ENCODE measurements around the gene RGMA. TPM values are rescaled to one million over a fixed set of nuclear protein-coding genes. Genes with fewer than 3 reads are reported as not detected.

RGMA gene
- total RNA-seq, 1 donor from 2014 or later, result 5.7 TPM

DNA sequence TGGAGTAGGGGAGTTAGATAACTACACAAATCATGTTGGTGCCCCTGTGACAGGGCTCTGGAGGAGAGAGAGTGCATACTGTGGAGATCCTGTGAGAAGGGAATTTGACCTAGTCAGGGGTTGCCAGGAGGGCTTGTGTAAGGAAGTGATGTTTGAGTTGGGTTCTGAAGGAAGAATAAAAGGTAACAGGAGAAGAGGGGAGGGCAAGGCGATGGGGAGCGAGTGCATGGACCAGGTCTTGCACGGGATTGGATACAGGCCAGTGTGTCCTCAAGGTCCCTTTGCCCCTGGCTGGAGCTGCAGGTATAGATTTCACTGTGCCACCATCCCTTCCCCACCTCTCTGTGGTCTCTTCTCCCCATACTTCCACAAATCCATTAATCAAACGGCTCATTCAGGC, 83.9 kb downstream of the RGMA start:
- no peaks in the 10 kb centered on the region for H3K4me1 Mint-ChIP-seq (ENCODE audit: unreplicated experiment)
- DNase-seq (ENCODE audit: low spot score), result no peak
- peaks cover 52% of the 10 kb centered on the region for H3K36me3 Mint-ChIP-seq (ENCODE audit: low read depth, unreplicated experiment)
- peak overlapping the region; percentile 10 for H3K4me3 Mint-ChIP-seq (ENCODE audit: unreplicated experiment)
- TF ChIP-seq, protein P1, sequence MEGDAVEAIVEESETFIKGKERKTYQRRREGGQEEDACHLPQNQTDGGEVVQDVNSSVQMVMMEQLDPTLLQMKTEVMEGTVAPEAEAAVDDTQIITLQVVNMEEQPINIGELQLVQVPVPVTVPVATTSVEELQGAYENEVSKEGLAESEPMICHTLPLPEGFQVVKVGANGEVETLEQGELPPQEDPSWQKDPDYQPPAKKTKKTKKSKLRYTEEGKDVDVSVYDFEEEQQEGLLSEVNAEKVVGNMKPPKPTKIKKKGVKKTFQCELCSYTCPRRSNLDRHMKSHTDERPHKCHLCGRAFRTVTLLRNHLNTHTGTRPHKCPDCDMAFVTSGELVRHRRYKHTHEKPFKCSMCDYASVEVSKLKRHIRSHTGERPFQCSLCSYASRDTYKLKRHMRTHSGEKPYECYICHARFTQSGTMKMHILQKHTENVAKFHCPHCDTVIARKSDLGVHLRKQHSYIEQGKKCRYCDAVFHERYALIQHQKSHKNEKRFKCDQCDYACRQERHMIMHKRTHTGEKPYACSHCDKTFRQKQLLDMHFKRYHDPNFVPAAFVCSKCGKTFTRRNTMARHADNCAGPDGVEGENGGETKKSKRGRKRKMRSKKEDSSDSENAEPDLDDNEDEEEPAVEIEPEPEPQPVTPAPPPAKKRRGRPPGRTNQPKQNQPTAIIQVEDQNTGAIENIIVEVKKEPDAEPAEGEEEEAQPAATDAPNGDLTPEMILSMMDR (IDR thresholded peaks at IDR 0.05; ENCODE audit: unreplicated experiment), result no peak
- H3K9me3 Mint-ChIP-seq (ENCODE audit: unreplicated experiment), result no peaks in the 10 kb centered on the region
- H3K27ac Mint-ChIP-seq (ENCODE audit: unreplicated experiment), result no peak overlapping the region
- H3K27me3 Mint-ChIP-seq (ENCODE audit: unreplicated experiment), result peaks cover 5% of the 10 kb centered on the region

DNA sequence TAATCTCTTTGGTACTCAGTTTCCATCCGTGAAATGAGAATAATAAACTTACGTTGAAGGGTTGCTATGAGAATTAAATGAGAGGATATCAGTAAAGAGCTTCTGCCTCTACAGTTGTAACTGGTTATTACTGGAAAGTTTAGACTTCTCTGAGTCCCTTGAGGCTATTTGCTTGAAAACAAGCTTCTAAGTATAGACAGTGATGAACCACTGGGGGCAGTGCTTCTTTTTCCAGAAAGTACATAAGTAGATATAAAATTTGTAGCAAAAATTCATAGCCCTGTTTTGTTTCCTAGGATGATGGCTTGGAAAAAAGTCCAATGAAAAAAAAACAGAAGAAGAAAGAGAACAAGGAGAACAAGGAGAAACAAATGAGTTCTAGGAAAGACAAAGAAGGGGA, 87.1 kb downstream of the RGMA start:
- no peaks in the 10 kb centered on the region for H3K4me1 Mint-ChIP-seq (ENCODE audit: unreplicated experiment)
- TF ChIP-seq, protein P1 (IDR thresholded peaks at IDR 0.05; ENCODE audit: unreplicated experiment), result no peak
- peaks cover 59% of the 10 kb centered on the region for H3K36me3 Mint-ChIP-seq (ENCODE audit: low read depth, unreplicated experiment)
- H3K27ac Mint-ChIP-seq (ENCODE audit: unreplicated experiment), result no peak overlapping the region
- DNase-seq (ENCODE audit: low spot score), result no peak
- no peaks in the 10 kb centered on the region for H3K9me3 Mint-ChIP-seq (ENCODE audit: unreplicated experiment)
- H3K27me3 Mint-ChIP-seq (ENCODE audit: unreplicated experiment), result peaks cover 3% of the 10 kb centered on the region
- H3K4me3 Mint-ChIP-seq (ENCODE audit: unreplicated experiment), result no peak overlapping the region

DNA sequence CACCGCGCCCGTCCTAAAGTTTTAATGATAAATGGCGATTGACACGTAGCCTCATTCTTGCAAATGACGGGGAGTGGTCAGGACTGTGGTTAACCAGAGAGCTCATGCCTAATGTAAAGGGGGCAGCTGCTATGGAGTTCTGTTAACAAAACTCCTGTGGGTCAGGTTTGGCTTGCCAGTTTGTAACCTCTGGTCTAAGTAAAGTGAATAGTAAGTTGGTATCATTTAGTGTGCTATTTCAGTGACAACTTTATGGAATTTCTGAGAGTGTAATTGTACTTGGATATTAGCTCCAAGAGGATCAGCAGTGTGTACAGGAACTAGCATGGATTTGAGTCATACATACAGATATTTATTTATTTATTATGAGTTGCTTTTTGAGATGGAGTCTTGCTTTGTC, 87.9 kb downstream of the RGMA start:
- H3K27ac Mint-ChIP-seq (ENCODE audit: unreplicated experiment), result no peak overlapping the region
- H3K36me3 Mint-ChIP-seq (ENCODE audit: low read depth, unreplicated experiment), result peaks cover 65% of the 10 kb centered on the region
- TF ChIP-seq, protein P1 (IDR thresholded peaks at IDR 0.05; ENCODE audit: unreplicated experiment), result no peak
- H3K9me3 Mint-ChIP-seq (ENCODE audit: unreplicated experiment), result no peaks in the 10 kb centered on the region
- peaks cover 3% of the 10 kb centered on the region for H3K27me3 Mint-ChIP-seq (ENCODE audit: unreplicated experiment)
- no peaks in the 10 kb centered on the region for H3K4me1 Mint-ChIP-seq (ENCODE audit: unreplicated experiment)
- no peak for DNase-seq (ENCODE audit: low spot score)
- no peak overlapping the region for H3K4me3 Mint-ChIP-seq (ENCODE audit: unreplicated experiment)

DNA sequence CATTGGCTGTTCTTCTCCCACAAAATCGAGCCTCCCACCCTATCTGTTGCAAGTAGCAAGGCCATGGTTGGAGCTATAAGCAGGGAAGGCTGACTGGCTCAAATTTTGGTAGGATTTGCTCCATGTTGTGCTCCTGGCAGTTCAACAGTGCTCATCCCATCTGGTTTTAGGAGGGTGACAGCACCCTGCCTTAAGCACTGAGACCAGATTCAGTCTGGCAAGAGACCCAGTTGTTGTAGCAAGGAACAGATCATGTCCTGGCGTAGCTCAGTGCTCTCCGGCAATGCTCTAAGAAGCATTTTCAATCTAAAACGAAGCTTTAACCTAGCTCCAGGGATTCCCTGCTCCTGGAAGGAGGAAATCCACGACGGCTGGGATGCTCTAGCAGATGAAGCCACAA, 91.2 kb downstream of the RGMA start:
- TF ChIP-seq, protein P1 (IDR thresholded peaks at IDR 0.05; ENCODE audit: unreplicated experiment), result no peak
- H3K36me3 Mint-ChIP-seq (ENCODE audit: low read depth, unreplicated experiment), result peaks cover 57% of the 10 kb centered on the region
- H3K4me1 Mint-ChIP-seq (ENCODE audit: unreplicated experiment), result peaks cover 2% of the 10 kb centered on the region
- DNase-seq (ENCODE audit: low spot score), result no peak
- no peak overlapping the region for H3K4me3 Mint-ChIP-seq (ENCODE audit: unreplicated experiment)
- no peak overlapping the region for H3K27ac Mint-ChIP-seq (ENCODE audit: unreplicated experiment)
- H3K27me3 Mint-ChIP-seq (ENCODE audit: unreplicated experiment), result peaks cover 1% of the 10 kb centered on the region
- no peaks in the 10 kb centered on the region for H3K9me3 Mint-ChIP-seq (ENCODE audit: unreplicated experiment)

DNA sequence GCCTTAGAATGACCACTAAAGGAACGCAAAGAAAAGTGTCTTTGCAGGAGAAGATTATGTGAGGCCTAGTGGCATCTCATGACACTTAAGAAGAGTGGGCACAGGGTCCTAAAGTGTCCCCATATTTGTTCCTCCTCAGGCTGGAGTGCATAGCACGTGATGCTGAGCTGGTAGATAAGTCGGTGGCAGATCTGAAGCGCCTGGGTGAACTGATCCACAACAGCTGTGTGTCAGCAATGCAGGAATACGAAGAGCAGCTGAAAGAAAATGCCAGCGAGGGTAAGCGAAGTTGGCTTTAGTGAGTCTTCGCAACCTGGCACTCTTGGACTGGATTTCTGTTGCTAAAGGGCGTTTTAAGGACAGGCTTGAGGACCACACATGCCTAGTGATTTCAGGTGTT, 96.3 kb downstream of the RGMA start:
- DNase-seq (ENCODE audit: low spot score), result no peak
- TF ChIP-seq, protein P1 (IDR thresholded peaks at IDR 0.05; ENCODE audit: unreplicated experiment), result no peak
- peaks cover 57% of the 10 kb centered on the region for H3K36me3 Mint-ChIP-seq (ENCODE audit: low read depth, unreplicated experiment)
- H3K4me1 Mint-ChIP-seq (ENCODE audit: unreplicated experiment), result peaks cover 2% of the 10 kb centered on the region
- H3K9me3 Mint-ChIP-seq (ENCODE audit: unreplicated experiment), result no peaks in the 10 kb centered on the region
- no peaks in the 10 kb centered on the region for H3K27me3 Mint-ChIP-seq (ENCODE audit: unreplicated experiment)
- H3K4me3 Mint-ChIP-seq (ENCODE audit: unreplicated experiment), result peak overlapping the region; percentile 40
- no peak overlapping the region for H3K27ac Mint-ChIP-seq (ENCODE audit: unreplicated experiment)
